ENCODE results near the gene RMDN2. TPM values are rescaled to one million over a fixed set of nuclear protein-coding genes. Genes with fewer than 3 reads are reported as not detected.

Gene RMDN2
- total RNA-seq, 1 experiment from 2014 or later, result 3.0 TPM

GRCh38 chr2:37885329-37885993, 39.6 kb upstream of the RMDN2 start:
- H3K9me3 ChIP-seq (ENCODE audit: low read depth, low read length, poor library complexity, severe bottlenecking), result no peaks in the 10 kb centered on the region
- H3K27ac ChIP-seq (ENCODE audit: low read depth, low read length, poor library complexity, severe bottlenecking), result no peak overlapping the region
- no TSS peak for BruUV-seq (replicated peaks)
- POLR2A ChIA-PET (ENCODE audit: low non-redundant PET), result no interaction called here
- CTCF ChIA-PET, result no interaction called here
- intact Hi-C loops (cut with micrococcal nuclease; ENCODE audit: unreplicated experiment), result loop anchor here (10.0 kb wide), 1 partner anchor 721 kb away; no protein-coding TSS in a partner anchor
- TF ChIP-seq EZH2 (IDR thresholded peaks at IDR 0.05; ENCODE audit: borderline replicate concordance, low read depth, low read length, poor library complexity, severe bottlenecking) (no peak), CTCF (conservative IDR thresholded peaks at IDR 0.05; ENCODE audit: low read depth, low read length) (no peak)
- no peaks in the 10 kb centered on the region for H3K4me1 ChIP-seq (ENCODE audit: insufficient read depth, low read length, poor library complexity, severe bottlenecking)
- DNase-seq (ENCODE audit: low spot score), result no peak
- H3K36me3 ChIP-seq (ENCODE audit: insufficient read depth, low read length, poor library complexity, severe bottlenecking), result no peaks in the 10 kb centered on the region
- H3K4me3 ChIP-seq (ENCODE audit: low read depth, low read length, poor library complexity, severe bottlenecking), result no peak overlapping the region
- peaks cover 41% of the 10 kb centered on the region for H3K27me3 ChIP-seq (replicated peaks; ENCODE audit: insufficient read depth, low read depth, low read length, poor library complexity)

- peaks cover 28% of the 10 kb centered on the region for H3K27me3 ChIP-seq (replicated peaks; ENCODE audit: insufficient read depth, low read depth, low read length, poor library complexity)
- TF ChIP-seq CTCF (conservative IDR thresholded peaks at IDR 0.05; ENCODE audit: low read depth, low read length) (no peak), EZH2 (IDR thresholded peaks at IDR 0.05; ENCODE audit: borderline replicate concordance, low read depth, low read length, poor library complexity, severe bottlenecking) (no peak)
- no peak overlapping the region for H3K4me3 ChIP-seq (ENCODE audit: low read depth, low read length, poor library complexity, severe bottlenecking)
- DNase-seq (ENCODE audit: low spot score), result no peak
- no TSS peak for BruUV-seq (replicated peaks)
- CTCF ChIA-PET, result no interaction called here
- POLR2A ChIA-PET (ENCODE audit: low non-redundant PET), result no interaction called here
- no peaks in the 10 kb centered on the region for H3K36me3 ChIP-seq (ENCODE audit: insufficient read depth, low read length, poor library complexity, severe bottlenecking)
- no peaks in the 10 kb centered on the region for H3K4me1 ChIP-seq (ENCODE audit: insufficient read depth, low read length, poor library complexity, severe bottlenecking)
- H3K9me3 ChIP-seq (ENCODE audit: low read depth, low read length, poor library complexity, severe bottlenecking), result no peaks in the 10 kb centered on the region
- H3K27ac ChIP-seq (ENCODE audit: low read depth, low read length, poor library complexity, severe bottlenecking), result no peak overlapping the region
- intact Hi-C loops (cut with micrococcal nuclease; ENCODE audit: unreplicated experiment), result loop anchor here (10.0 kb wide), 1 partner anchor 722 kb away; no protein-coding TSS in a partner anchor
These were observed 38.3 kb upstream of the RMDN2 start for GRCh38 chr2:37886745-37887144.

GRCh38 chr2:37887286-37887685, 37.8 kb upstream of the RMDN2 start:
- H3K36me3 ChIP-seq (ENCODE audit: insufficient read depth, low read length, poor library complexity, severe bottlenecking), result no peaks in the 10 kb centered on the region
- ChIA-PET CTCF (interaction anchor here (0.7 kb wide), 1 partner anchor 451 kb away, joined by 10 read pairs; no protein-coding TSS in a partner anchor), POLR2A (ENCODE audit: low non-redundant PET) (no interaction called here)
- no peaks in the 10 kb centered on the region for H3K4me1 ChIP-seq (ENCODE audit: insufficient read depth, low read length, poor library complexity, severe bottlenecking)
- BruUV-seq (replicated peaks), result no TSS peak
- DNase-seq (ENCODE audit: low spot score), result no peak
- H3K9me3 ChIP-seq (ENCODE audit: low read depth, low read length, poor library complexity, severe bottlenecking), result no peaks in the 10 kb centered on the region
- intact Hi-C loops (cut with micrococcal nuclease; ENCODE audit: unreplicated experiment), result loop anchor here (10.0 kb wide), 1 partner anchor 722 kb away; no protein-coding TSS in a partner anchor
- H3K27me3 ChIP-seq (replicated peaks; ENCODE audit: insufficient read depth, low read depth, low read length, poor library complexity), result peaks cover 24% of the 10 kb centered on the region
- no peak overlapping the region for H3K27ac ChIP-seq (ENCODE audit: low read depth, low read length, poor library complexity, severe bottlenecking)
- TF ChIP-seq EZH2 (IDR thresholded peaks at IDR 0.05; ENCODE audit: borderline replicate concordance, low read depth, low read length, poor library complexity, severe bottlenecking) (no peak), CTCF (conservative IDR thresholded peaks at IDR 0.05; ENCODE audit: low read depth, low read length) (no peak)
- no peak overlapping the region for H3K4me3 ChIP-seq (ENCODE audit: low read depth, low read length, poor library complexity, severe bottlenecking)

Data from A673 (cell line).